Head of caudate nucleus (tissue), 42 donors: ENCODE measurements around the gene PARVG.

Source experiments
- DNase-seq, 42 donors: peaks; one replicate each; pipeline versions ENCODE4 v3.0.0 to v3.0.0-alpha.2; 2020 to 2021; ENCODE audit warnings: mixed read lengths in 7 of 42
- intact Hi-C: fragments of 100-400 bp; cut with DNase I; formaldehyde crosslinking; loops from one replicate; pipeline ENCODE4 v1.15.0; 2022

The PARVG gene

DNA sequence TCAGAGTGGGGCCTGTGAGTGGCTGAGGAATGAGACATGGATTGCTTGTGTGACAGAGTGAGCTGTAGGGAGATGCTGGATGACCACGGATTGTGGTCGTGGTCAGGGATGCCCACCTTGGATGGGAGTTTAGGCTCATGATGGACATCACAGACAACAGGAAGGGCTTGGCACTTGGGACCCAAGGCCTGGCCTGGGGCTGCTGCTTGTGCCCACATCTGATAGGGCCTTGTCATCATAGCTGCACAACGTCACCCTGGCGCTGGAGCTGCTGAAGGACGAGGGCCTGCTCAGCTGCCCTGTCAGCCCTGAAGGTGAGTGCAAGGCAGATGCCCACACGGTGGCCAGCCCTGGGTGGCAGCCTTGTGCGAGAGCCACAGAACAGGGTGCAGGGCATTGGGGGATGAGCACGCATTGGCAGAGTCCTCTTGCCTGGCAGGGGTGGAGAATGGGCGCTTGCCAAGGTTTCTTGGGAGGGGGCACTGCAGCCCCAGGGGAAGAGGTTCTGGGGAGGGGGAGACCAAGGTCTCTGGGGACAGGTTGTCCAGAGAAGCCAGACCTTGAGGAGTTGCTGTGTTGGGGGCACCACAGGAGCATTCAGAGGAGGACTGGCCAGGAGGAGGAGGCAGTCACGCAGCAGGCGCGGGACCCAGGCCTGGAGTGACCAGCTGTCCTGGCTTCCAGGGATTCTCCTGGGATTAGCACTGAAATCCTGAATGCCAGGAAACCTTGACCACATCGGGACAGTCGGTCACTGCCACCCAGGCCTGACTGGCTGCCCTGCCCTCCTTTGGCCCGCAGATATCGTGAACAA lies 25.0 kb downstream of the PARVG start:
- DNase-seq, result peak in 4 of 42 donors; percentile 15 to 36 (median 20)
- intact Hi-C loops, result no loop called here

DNA sequence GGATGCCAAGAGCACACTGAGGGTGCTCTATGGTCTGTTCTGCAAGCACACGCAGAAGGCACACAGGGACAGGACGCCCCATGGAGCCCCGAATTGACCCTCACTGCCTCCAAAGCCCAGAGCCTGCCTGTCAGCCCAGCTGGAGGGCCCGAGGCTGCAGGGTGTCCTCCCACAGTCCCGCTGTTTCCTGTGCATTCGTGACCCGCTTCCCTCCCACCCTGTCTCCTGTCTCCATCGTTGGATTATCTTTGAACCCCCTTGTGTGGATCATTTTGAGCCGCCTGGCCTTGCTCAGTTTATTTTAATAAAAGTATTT lies 25.6 kb downstream of the PARVG start:
- intact Hi-C loops, result no loop called here
- peak in 2 of 42 donors; percentile 10 to 19 for DNase-seq

DNA sequence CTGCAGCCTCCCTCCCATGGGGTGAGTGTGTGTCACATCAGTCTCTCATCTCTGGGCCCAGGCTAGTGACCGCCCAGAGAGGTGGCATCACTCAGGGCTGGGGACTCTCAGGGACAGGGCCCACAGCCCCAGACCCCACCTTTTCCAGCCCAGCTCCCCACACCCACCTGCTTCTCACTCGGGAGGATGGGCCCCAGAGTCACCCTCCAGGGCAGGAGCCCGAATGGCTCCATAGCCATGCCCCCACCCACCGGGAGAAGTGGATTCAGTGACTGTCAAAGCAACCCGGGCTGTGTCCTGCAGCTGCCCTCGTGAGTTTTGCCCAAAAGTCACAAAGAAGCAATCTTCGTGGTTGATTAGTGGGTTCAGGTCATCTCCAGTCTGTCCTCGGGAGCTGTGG lies 26.0 kb downstream of the PARVG start:
- intact Hi-C loops, result no loop called here

GRCh38 chr22:44207173-44207980 lies 26.7 kb downstream of the PARVG start:
- DNase-seq, result peak in 2 of 42 donors; percentile 22 to 29
- intact Hi-C loops, result no loop called here

More for the DNA sequence above, 26.0 kb downstream of the PARVG start:
- DNase-seq, result peak in 3 of 42 donors; percentile 10 to 26 (median 10)

- intact Hi-C loops, result no loop called here
- peak in 2 of 42 donors; percentile 26 to 28 for DNase-seq
Observed at GRCh38 chr22:44207981-44208317, 27.2 kb downstream of the PARVG start.

- intact Hi-C loops, result no loop called here
Observed at GRCh38 chr22:44209343-44209742, 28.6 kb downstream of the PARVG start.

GRCh38 chr22:44210722-44211121 lies 30.0 kb downstream of the PARVG start:
- intact Hi-C loops, result no loop called here
- peak in 1 of 42 donors; percentile 7 for DNase-seq

More at GRCh38 chr22:44209343-44209742, 28.6 kb downstream of the PARVG start:
- DNase-seq, result no peak

DNA sequence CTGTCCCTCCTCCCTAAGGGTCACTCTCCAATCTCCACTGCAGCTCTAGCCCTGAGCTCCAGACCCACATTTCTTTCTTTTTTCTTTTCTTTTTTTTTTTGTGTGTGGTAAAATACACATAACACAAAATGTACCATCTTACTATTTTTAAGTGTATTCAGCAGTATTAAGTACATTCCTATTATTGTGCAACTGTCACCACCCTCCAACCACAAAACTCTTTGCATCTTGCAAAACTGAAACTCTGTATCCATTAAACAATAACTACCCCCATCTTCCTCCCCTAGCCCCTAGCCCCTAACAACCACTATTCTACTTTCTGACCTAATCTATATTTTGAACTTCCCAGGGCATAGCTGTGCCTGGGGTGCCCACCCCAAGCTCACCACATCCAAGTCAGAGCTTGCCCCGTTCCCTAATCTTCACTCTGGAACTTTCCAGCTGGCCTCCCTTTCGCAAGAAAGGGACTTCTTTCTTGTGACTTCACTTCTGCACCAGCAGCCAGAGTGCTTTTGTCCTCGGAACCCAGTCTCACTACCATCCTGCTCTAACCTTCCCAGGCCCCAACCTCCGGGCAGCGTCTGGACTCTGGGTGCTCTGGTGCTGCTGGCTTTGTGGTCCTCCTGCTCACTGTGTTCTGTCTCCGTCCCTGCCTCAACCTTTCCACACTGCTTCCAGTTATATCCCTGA lies 30.7 kb downstream of the PARVG start:
- peak in 3 of 42 donors; percentile 8 to 22 (median 17) for DNase-seq
- intact Hi-C loops, result no loop called here

DNA sequence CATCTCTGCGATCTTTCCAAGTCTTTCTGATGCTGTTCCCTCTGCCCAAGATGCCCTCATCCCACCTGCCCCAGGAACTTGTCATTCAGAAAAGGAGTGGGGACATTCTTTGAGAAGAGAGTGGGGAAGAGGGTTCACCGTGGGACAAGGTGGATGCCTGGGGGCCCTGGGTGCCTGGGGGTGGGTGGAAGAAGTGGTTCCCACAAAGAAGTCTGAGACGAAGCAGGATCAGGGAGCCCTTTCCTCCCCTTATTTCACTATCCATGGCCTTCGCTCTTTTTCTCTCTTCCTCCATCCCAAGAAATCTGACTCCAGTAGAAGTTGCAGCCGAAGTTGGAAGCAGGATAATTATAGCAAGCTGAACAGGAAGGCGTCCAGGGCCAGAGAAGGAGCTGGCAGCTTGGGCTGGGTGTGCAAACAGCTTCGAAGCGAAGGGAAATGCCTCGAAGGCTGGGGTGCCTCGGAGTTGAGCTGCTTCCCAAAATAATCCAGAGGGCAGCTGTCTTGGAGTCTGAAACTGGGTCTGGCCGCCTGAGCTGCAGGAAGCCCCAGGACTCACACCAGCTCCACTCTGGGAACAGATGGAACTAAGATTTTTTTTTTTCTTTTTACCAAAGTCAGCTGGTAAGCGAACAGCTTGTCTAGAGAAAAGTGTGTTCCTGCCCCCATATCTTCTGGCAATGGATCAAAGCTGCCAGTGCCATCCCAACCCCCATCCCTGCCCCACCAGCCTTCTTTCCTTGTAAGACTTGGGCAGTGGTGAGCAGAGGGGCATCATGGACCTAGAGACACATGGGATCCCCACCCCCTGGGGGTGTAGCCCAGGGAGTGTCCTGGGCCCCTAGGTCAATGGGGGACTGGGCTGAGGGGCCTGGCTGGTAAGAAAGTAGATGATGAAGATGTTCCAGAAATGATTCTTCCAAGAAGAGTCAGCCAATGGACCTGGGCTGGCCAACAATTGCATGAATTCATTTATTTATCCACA lies 31.5 kb downstream of the PARVG start:
- intact Hi-C loops, result no loop called here
- DNase-seq, result peak in 2 of 42 donors; percentile 14 to 33

GRCh38 chr22:44212936-44213335 lies 32.2 kb downstream of the PARVG start:
- DNase-seq, result peak in 1 of 42 donors; percentile 13
- intact Hi-C loops, result no loop called here

GRCh38 chr22:44213489-44214043 lies 32.8 kb downstream of the PARVG start:
- peak in 1 of 42 donors; percentile 25 for DNase-seq
- intact Hi-C loops, result no loop called here

GRCh38 chr22:44214187-44214586 lies 33.5 kb downstream of the PARVG start:
- intact Hi-C loops, result no loop called here
- DNase-seq, result peak in 2 of 42 donors; percentile 5 to 16

DNA sequence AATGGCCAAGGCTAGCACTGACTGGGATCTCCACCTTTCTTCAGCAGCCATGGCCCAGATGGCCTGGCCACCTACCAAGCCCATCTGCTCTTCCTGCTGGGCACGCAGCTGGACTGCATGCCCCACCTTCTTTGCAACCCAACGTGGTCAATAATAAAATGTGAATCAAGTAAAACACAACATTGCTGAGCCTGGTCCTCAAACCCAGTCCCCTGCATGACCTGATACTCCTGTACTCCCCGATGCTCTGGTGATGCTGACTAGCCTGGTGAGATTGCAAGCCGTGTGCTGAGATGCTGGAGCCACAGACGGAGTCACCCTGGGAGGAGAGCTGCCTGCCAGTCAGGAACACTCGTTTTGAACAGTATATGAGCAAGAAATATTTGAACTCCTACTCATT lies 34.0 kb downstream of the PARVG start:
- peak in 1 of 42 donors; percentile 4 for DNase-seq
- intact Hi-C loops, result no loop called here

DNA sequence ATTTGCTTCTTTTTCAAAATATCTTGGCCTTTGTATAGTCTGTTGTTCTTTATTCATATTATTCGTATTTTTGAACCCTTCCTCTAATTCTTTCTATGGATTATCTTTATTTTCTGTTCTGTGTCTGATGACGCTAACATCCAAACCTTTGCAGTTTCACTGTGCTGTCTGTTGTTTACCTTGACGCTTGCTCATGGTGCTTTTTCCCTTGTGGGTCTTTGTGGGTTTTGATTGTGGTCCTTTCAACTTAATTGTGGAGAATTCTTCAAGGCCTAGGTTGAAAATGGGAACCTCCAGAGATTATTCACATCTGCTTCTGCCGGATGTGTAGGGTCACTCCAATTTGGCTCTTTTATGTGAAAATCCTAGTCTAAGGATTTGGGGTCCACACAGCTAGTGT lies 34.6 kb downstream of the PARVG start:
- intact Hi-C loops, result no loop called here
- DNase-seq, result peak in 1 of 42 donors; percentile 9

- no peak for DNase-seq
- intact Hi-C loops, result no loop called here
Observed at GRCh38 chr22:44217346-44217745, 36.6 kb downstream of the PARVG start.

GRCh38 chr22:44218071-44218470 lies 37.3 kb downstream of the PARVG start:
- DNase-seq, result peak in 1 of 42 donors; percentile 10

GRCh38 chr22:44219101-44219870 lies 38.6 kb downstream of the PARVG start:
- peak in 1 of 42 donors; percentile 29 for DNase-seq
- intact Hi-C loops, result no loop called here

More at GRCh38 chr22:44218071-44218470, 37.3 kb downstream of the PARVG start:
- intact Hi-C loops, result no loop called here
